B cell (primary cell): Measurements from ENCODE around the gene EXOC4. TPM values are rescaled to one million over a fixed set of nuclear protein-coding genes. Genes with fewer than 3 reads are reported as not detected.

ENCODE experiments used
- ATAC-seq: fragments of 200-7000 bp; cut with Tn5 transposase; one replicate; pipeline ENCODE4 v1.10.0; 2021; ENCODE audit warnings: low read depth, mild to moderate bottlenecking, moderate number of reproducible peaks, moderate library complexity
- CTCF ChIA-PET: fragments of 350-600 bp; sonication (Branson Sonifier 250); formaldehyde crosslinking; loops from one replicate; lab custom pipeline; 2021; ENCODE audit warnings: antibody characterized with exemption, inconsistent platforms; lab: Charles Lee
- POLR2A ChIA-PET: fragments of 350-600 bp; sonication (Branson Sonifier 250); formaldehyde crosslinking; loops from one replicate; lab custom pipeline; 2021; ENCODE audit warnings: antibody characterized with exemption; lab: Charles Lee
- DNase-seq: peaks from one replicate; pipeline ENCODE4 v3.0.0; 2013
- H2AFZ ChIP-seq: 2 replicates; pipeline ENCODE4 v1.6.1; 2012; ENCODE audit warnings: mild to moderate bottlenecking, low read depth, low read length; ENCODE audit not compliant: insufficient read depth, poor library complexity, severe bottlenecking
- H3K27ac ChIP-seq, 2 donors: 1 replicate in 1 of 2; 2 replicates in 1 of 2; pipeline ENCODE4 v1.5.1; 2012 to 2013; ENCODE audit warnings: low read length in 2 of 2, mild to moderate bottlenecking in 2 of 2, moderate library complexity in 1 of 2
- H3K27me3 ChIP-seq, 4 experiments: fragments of 200-600 bp in 1 of 4; sonication (generic) in 1 of 4; replicated peaks in 1 of 4; 1 replicate in 2 of 4; 2 replicates in 2 of 4; pipeline versions ENCODE4 v1.6.1 to v1.7.0; 2013 to 2016; ENCODE audit warnings: low read length in 3 of 4, mild to moderate bottlenecking in 2 of 4, mixed read lengths in 1 of 4, moderate library complexity in 1 of 4; ENCODE audit not compliant: insufficient read depth in 4 of 4, control insufficient read depth in 3 of 4; ENCODE audit errors: control extremely low read depth in 1 of 4
- H3K36me3 ChIP-seq, 2 experiments: replicated peaks in 1 of 2; 1 replicate in 1 of 2; 2 replicates in 1 of 2; pipeline versions ENCODE4 v1.6.1 to v1.7.1; 2013; ENCODE audit warnings: low read length in 1 of 2; ENCODE audit not compliant: insufficient read depth in 2 of 2, control insufficient read depth in 1 of 2; ENCODE audit errors: control extremely low read depth in 1 of 2, extremely low read depth in 1 of 2
- H3K4me1 ChIP-seq, 2 donors: fragments of 200-600 bp in 1 of 2; sonication (generic) in 1 of 2; 1 replicate in 1 of 2; 2 replicates in 1 of 2; pipeline versions ENCODE4 v1.5.1 to v1.6.1; 2013 to 2017; ENCODE audit warnings: low read length in 2 of 2; ENCODE audit not compliant: control insufficient read depth in 2 of 2, insufficient read depth in 2 of 2
- H3K4me2 ChIP-seq: replicated peaks from 2 replicates; pipeline ENCODE3; 2012; ENCODE audit warnings: mild to moderate bottlenecking, low read depth, low read length; ENCODE audit not compliant: poor library complexity, severe bottlenecking
- H3K4me3 ChIP-seq, 5 experiments: fragments of 200-600 bp in 1 of 5; sonication (generic) in 1 of 5; 1 replicate in 3 of 5; 2 replicates in 2 of 5; pipeline versions ENCODE4 v1.5.1 to v1.7.0; 2011 to 2016; ENCODE audit warnings: low read length in 4 of 5, mild to moderate bottlenecking in 4 of 5, low read depth in 2 of 5, control low read depth in 1 of 5, moderate library complexity in 1 of 5; ENCODE audit not compliant: insufficient read depth in 1 of 5; ENCODE audit errors: control extremely low read depth in 1 of 5, extremely low read depth in 1 of 5
- H3K79me2 ChIP-seq: fragments of 200-600 bp; sonication (generic); one replicate; pipeline ENCODE4 v1.6.0; 2016; ENCODE audit warnings: low read length; ENCODE audit not compliant: control insufficient read depth, insufficient read depth
- H3K9ac ChIP-seq: fragments of 200-600 bp; sonication (generic); 2 replicates; pipeline ENCODE4 v1.6.1; 2017; ENCODE audit warnings: mild to moderate bottlenecking, low read length, moderate library complexity
- H3K9me3 ChIP-seq, 3 donors: one replicate each; pipeline versions ENCODE4 v1.6.1 to v1.7.1; 2013; ENCODE audit warnings: low read length in 2 of 3; ENCODE audit not compliant: control insufficient read depth in 2 of 3, insufficient read depth in 1 of 3; ENCODE audit errors: control extremely low read depth in 1 of 3
- H4K20me1 ChIP-seq: 2 replicates; pipeline ENCODE4 v1.6.0; 2012; ENCODE audit warnings: mild to moderate bottlenecking, low read length; ENCODE audit not compliant: insufficient read depth, control insufficient read depth, poor library complexity, severe bottlenecking
- H3K27ac Mint-ChIP-seq: one replicate; pipeline ENCODE4 v1.8.0; 2021; ENCODE audit warnings: mixed read lengths
- H3K27me3 Mint-ChIP-seq: one replicate; pipeline ENCODE4 v1.8.0; 2021; ENCODE audit warnings: mixed read lengths
- H3K4me1 Mint-ChIP-seq: one replicate; pipeline ENCODE4 v1.8.0; 2021; ENCODE audit warnings: mixed read lengths
- H3K4me3 Mint-ChIP-seq: one replicate; pipeline ENCODE4 v1.8.0; 2021; ENCODE audit warnings: mixed read lengths
- H3K9me3 Mint-ChIP-seq: one replicate; pipeline ENCODE4 v1.8.0; 2022; ENCODE audit warnings: mixed read lengths; ENCODE audit not compliant: insufficient read depth
- EZH2 ChIP-seq: IDR thresholded peaks from 2 replicates; pipeline ENCODE4 v1.6.1; 2012; ENCODE audit warnings: borderline replicate concordance, low read depth, mild to moderate bottlenecking, moderate library complexity, low read length; ENCODE audit not compliant: insufficient read depth, poor library complexity, severe bottlenecking
- WGBS: methylation state at CpG from one replicate; pipeline ENCODE4 v1.1.5; 2013; ENCODE audit warnings: missing lambda C conversion rate; ENCODE audit not compliant: insufficient coverage; 5-methylcytosine and 5-hydroxymethylcytosine counted together
- intact Hi-C: fragments of 100-400 bp; cut with micrococcal nuclease; formaldehyde crosslinking; loops from one replicate; pipeline ENCODE4 v1.10.0; 2022
- polyA plus RNA-seq: library from polyadenylated mRNA; depleted of rRNA; stranded (reverse); fragments of >200 nt; gene quantifications from 2 replicates; pipeline ENCODE4 v1.2.3, GENCODE V29; 2012
- total RNA-seq, 2 donors: library from RNA; stranded (reverse); fragments of 120-200 nt in 1 of 2; gene quantifications; 1 replicate in 1 of 2; 2 replicates in 1 of 2; pipeline versions ENCODE4 v1.2.3 to v1.2.4, GENCODE V29; 2013 to 2022
- TF ChIP-seq, protein P1 (sequence below): fragments of 200-600 bp; IDR thresholded peaks from one replicate; pipeline ENCODE4 v1.8.0; 2022; ENCODE audit warnings: antibody characterized with exemption, mild to moderate bottlenecking

EXOC4 gene
- total and polyA plus RNA-seq, 2 donors (not counting 1 experiment from before 2014, with no cell fraction given), result 16.7 to 135 TPM

- Histone ChIP-seq H2AFZ (no peak overlapping the region), H3K9ac (no peak overlapping the region), H3K36me3 (peaks cover 0 to 1% of the 10 kb centered on the region in 2 experiments), H3K4me2 (no peak overlapping the region), H4K20me1 (no peaks in the 10 kb centered on the region), H3K27ac (no peak overlapping the region), H3K79me2 (no peaks in the 10 kb centered on the region), H3K9me3 (no peaks in the 10 kb centered on the region), H3K4me3 (no peak overlapping the region), H3K27me3 (no peaks in the 10 kb centered on the region), H3K4me1 (no peaks in the 10 kb centered on the region)
- TF ChIP-seq, protein P1, sequence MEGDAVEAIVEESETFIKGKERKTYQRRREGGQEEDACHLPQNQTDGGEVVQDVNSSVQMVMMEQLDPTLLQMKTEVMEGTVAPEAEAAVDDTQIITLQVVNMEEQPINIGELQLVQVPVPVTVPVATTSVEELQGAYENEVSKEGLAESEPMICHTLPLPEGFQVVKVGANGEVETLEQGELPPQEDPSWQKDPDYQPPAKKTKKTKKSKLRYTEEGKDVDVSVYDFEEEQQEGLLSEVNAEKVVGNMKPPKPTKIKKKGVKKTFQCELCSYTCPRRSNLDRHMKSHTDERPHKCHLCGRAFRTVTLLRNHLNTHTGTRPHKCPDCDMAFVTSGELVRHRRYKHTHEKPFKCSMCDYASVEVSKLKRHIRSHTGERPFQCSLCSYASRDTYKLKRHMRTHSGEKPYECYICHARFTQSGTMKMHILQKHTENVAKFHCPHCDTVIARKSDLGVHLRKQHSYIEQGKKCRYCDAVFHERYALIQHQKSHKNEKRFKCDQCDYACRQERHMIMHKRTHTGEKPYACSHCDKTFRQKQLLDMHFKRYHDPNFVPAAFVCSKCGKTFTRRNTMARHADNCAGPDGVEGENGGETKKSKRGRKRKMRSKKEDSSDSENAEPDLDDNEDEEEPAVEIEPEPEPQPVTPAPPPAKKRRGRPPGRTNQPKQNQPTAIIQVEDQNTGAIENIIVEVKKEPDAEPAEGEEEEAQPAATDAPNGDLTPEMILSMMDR, result no peak
- no peak for TF ChIP-seq EZH2
- DNase-seq, result no peak
- no peaks in the 10 kb centered on the region for H3K9me3 Mint-ChIP-seq
- H3K4me3 Mint-ChIP-seq, result no peak overlapping the region
- POLR2A ChIA-PET, result no interaction called here
- CTCF ChIA-PET, result no interaction called here
- ATAC-seq, result no peak
- H3K27me3 Mint-ChIP-seq, result no peaks in the 10 kb centered on the region
- H3K27ac Mint-ChIP-seq, result no peak overlapping the region
- intact Hi-C loops, result no loop called here
- H3K4me1 Mint-ChIP-seq, result peaks cover 5% of the 10 kb centered on the region
- WGBS, result 96% methylated on average over 4 of the region's 9 CpGs
Observed at GRCh38 chr7:134046594-134047128, 793.8 kb downstream of the EXOC4 start.

GRCh38 chr7:134047675-134048074, 794.8 kb downstream of the EXOC4 start:
- ATAC-seq (no peak), DNase-seq (no peak)
- peaks cover 0 to 1% of the 10 kb centered on the region in 2 experiments for H3K36me3 ChIP-seq
- H3K27me3 Mint-ChIP-seq, result no peaks in the 10 kb centered on the region
- H3K9me3 ChIP-seq, result no peaks in the 10 kb centered on the region
- H3K79me2 ChIP-seq, result no peaks in the 10 kb centered on the region
- no peaks in the 10 kb centered on the region for H3K4me1 ChIP-seq
- H3K9ac ChIP-seq, result no peak overlapping the region
- no CpG with 5 or more reads among the region's 4 CpGs for WGBS
- H3K4me1 Mint-ChIP-seq, result peaks cover 5% of the 10 kb centered on the region
- no peaks in the 10 kb centered on the region for H3K9me3 Mint-ChIP-seq
- H3K4me2 ChIP-seq, result no peak overlapping the region
- no peaks in the 10 kb centered on the region for H4K20me1 ChIP-seq
- ChIA-PET CTCF (no interaction called here), POLR2A (no interaction called here)
- H3K4me3 ChIP-seq, result no peak overlapping the region
- H2AFZ ChIP-seq, result no peak overlapping the region
- TF ChIP-seq, protein P1, result no peak
- no peak for TF ChIP-seq EZH2
- H3K27ac ChIP-seq, result no peak overlapping the region
- intact Hi-C loops, result no loop called here
- no peak overlapping the region for H3K27ac Mint-ChIP-seq
- H3K4me3 Mint-ChIP-seq, result no peak overlapping the region
- H3K27me3 ChIP-seq, result no peaks in the 10 kb centered on the region
